Sigmoid colon (tissue), 4 donors: ENCODE data around the gene ZNF260.

Source experiments
- POLR2AphosphoS5 ChIP-seq, 4 donors: sonication (generic); formaldehyde crosslinking; IDR thresholded peaks; one replicate each; pipeline ENCODE4 v1.6.1; 2017; ENCODE audit warnings: antibody characterized with exemption in 4 of 4
- TF ChIP-seq, protein P1 (sequence below), 4 experiments: fragments of 450-650 bp in 3 of 4; fragments of 200-600 bp in 1 of 4; IDR thresholded peaks; one replicate each; pipeline ENCODE4 v1.5.1; 2016 to 2019; ENCODE audit warnings: antibody characterized with exemption in 4 of 4, mild to moderate bottlenecking in 3 of 4, moderate library complexity in 2 of 4

DNA sequence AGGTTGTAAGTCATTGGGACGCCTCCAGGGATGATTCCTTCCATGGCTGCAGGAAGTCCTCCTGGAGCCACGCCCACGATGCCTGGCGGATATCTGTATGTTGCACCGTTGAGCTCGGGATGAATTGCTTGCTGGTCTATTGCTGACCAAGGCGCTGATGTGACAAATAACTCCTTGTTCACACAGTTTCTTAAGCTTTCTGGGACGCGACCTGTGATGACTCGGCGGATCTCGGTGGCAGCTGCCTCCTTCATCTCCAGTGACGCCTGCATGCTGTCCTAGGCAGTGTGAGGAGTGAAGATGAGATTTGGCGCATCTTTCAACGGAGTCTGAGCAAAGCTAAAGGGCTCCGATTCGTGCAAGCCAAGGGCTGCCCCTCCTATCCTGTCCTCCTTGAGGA, 31.1 kb downstream of the ZNF260 start:
- TF ChIP-seq POLR2AphosphoS5 (IDR thresholded peaks at IDR 0.05), result no peak
- TF ChIP-seq, protein P1, sequence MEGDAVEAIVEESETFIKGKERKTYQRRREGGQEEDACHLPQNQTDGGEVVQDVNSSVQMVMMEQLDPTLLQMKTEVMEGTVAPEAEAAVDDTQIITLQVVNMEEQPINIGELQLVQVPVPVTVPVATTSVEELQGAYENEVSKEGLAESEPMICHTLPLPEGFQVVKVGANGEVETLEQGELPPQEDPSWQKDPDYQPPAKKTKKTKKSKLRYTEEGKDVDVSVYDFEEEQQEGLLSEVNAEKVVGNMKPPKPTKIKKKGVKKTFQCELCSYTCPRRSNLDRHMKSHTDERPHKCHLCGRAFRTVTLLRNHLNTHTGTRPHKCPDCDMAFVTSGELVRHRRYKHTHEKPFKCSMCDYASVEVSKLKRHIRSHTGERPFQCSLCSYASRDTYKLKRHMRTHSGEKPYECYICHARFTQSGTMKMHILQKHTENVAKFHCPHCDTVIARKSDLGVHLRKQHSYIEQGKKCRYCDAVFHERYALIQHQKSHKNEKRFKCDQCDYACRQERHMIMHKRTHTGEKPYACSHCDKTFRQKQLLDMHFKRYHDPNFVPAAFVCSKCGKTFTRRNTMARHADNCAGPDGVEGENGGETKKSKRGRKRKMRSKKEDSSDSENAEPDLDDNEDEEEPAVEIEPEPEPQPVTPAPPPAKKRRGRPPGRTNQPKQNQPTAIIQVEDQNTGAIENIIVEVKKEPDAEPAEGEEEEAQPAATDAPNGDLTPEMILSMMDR (IDR thresholded peaks at IDR 0.05), result no peak
